Common myeloid progenitor, CD34-positive (primary cell): ENCODE measurements around the gene RAB22A.
A peak's percentile ranks its signal among the peaks of the same experiment; 100 is the strongest.
"Not testable (repeated sequence)": the region's sequence is repeated elsewhere in the genome, so short reads cannot be mapped to it uniquely, and the experiment has no call there.

Experiments used
- CTCF ChIA-PET: fragments of 350-600 bp; sonication (Branson Sonifier 250); formaldehyde crosslinking; loops from one replicate; lab custom pipeline; 2021; ENCODE audit warnings: antibody characterized with exemption; lab: Charles Lee
- POLR2A ChIA-PET: fragments of 350-600 bp; sonication (Branson Sonifier 250); formaldehyde crosslinking; loops from one replicate; lab custom pipeline; 2021; ENCODE audit warnings: antibody characterized with exemption; lab: Charles Lee
- DNase-seq, 3 donors: peaks; one replicate each; pipeline versions ENCODE4 v3.0.0 to v3.0.0-alpha.2; 2013
- H3K27ac ChIP-seq, 2 experiments: 1 replicate in 1 of 2; 2 replicates in 1 of 2; pipeline ENCODE4 v1.7.0; 2013; ENCODE audit warnings: inconsistent platforms in 2 of 2, low read length in 2 of 2, mild to moderate bottlenecking in 2 of 2, low read depth in 1 of 2, moderate library complexity in 1 of 2; ENCODE audit not compliant: severe bottlenecking in 2 of 2, insufficient read depth in 1 of 2, poor library complexity in 1 of 2
- H3K27me3 ChIP-seq, 5 experiments: replicated peaks in 2 of 5; 1 replicate in 3 of 5; 2 replicates in 2 of 5; pipeline versions ENCODE4 v1.6.1 to v1.7.0; 2013; ENCODE audit warnings: low read length in 4 of 5, mild to moderate bottlenecking in 2 of 5, moderate library complexity in 2 of 5, inconsistent platforms in 1 of 5; ENCODE audit not compliant: insufficient read depth in 5 of 5, control insufficient read depth in 4 of 5
- H3K36me3 ChIP-seq, 4 experiments: 1 replicate in 2 of 4; 2 replicates in 2 of 4; pipeline versions ENCODE4 v1.6.1 to v1.7.0; 2013; ENCODE audit warnings: low read length in 3 of 4, control low read depth in 1 of 4, mild to moderate bottlenecking in 1 of 4; ENCODE audit not compliant: control insufficient read depth in 4 of 4, insufficient read depth in 4 of 4
- H3K4me1 ChIP-seq, 4 experiments: 1 replicate in 3 of 4; 2 replicates in 1 of 4; pipeline versions ENCODE4 v1.6.1 to v1.7.1; 2013; ENCODE audit warnings: low read length in 3 of 4, mild to moderate bottlenecking in 3 of 4, control low read depth in 1 of 4, inconsistent platforms in 1 of 4, moderate library complexity in 1 of 4; ENCODE audit not compliant: control insufficient read depth in 4 of 4, insufficient read depth in 4 of 4; ENCODE audit errors: control extremely low read depth in 1 of 4
- H3K4me3 ChIP-seq, 7 experiments: 1 replicate in 4 of 7; 2 replicates in 3 of 7; pipeline versions ENCODE4 v1.5.1 to v1.7.0; 2013; ENCODE audit warnings: mild to moderate bottlenecking in 7 of 7, low read length in 6 of 7, moderate library complexity in 6 of 7, inconsistent platforms in 2 of 7, low read depth in 2 of 7, control low read depth in 1 of 7; ENCODE audit not compliant: insufficient read depth in 4 of 7, control insufficient read depth in 1 of 7; ENCODE audit errors: extremely low read depth in 1 of 7
- H3K9me3 ChIP-seq, 5 experiments: 1 replicate in 4 of 5; 2 replicates in 1 of 5; pipeline versions ENCODE4 v1.6.1 to v1.7.1; 2013; ENCODE audit warnings: low read length in 4 of 5, mild to moderate bottlenecking in 2 of 5, inconsistent platforms in 1 of 5, low read depth in 1 of 5, moderate library complexity in 1 of 5; ENCODE audit not compliant: control insufficient read depth in 4 of 5, insufficient read depth in 2 of 5; ENCODE audit errors: control extremely low read depth in 1 of 5
- WGBS: methylation state at CpG from one replicate; pipeline ENCODE4 v1.1.5; 2013; ENCODE audit not compliant: insufficient coverage; 5-methylcytosine and 5-hydroxymethylcytosine counted together

RAB22A gene

GRCh38 chr20:58414216-58414615 lies 104.7 kb downstream of the RAB22A start:
- H3K9me3 ChIP-seq, H3K4me1 ChIP-seq, H3K27me3 ChIP-seq, H3K27ac ChIP-seq, H3K4me3 ChIP-seq, POLR2A ChIA-PET, CTCF ChIA-PET, DNase-seq: not testable (repeated sequence)
- 98% methylated on average over 11 of the region's 35 CpGs for WGBS
- peaks cover 0 to 14% (median 7%) of the 10 kb centered on the region in 4 experiments for H3K36me3 ChIP-seq

GRCh38 chr20:58414786-58415185 lies 105.3 kb downstream of the RAB22A start:
- H3K4me1 ChIP-seq, DNase-seq, H3K4me3 ChIP-seq, H3K27me3 ChIP-seq, CTCF ChIA-PET, H3K27ac ChIP-seq, POLR2A ChIA-PET, H3K9me3 ChIP-seq: not testable (repeated sequence)
- H3K36me3 ChIP-seq = peaks cover 0 to 19% (median 10%) of the 10 kb centered on the region in 4 experiments
- WGBS = 95% methylated on average over 10 of the region's 26 CpGs

- no peak for DNase-seq
- H3K27me3 ChIP-seq = no peaks in the 10 kb centered on the region
- H3K36me3 ChIP-seq = peaks cover 0 to 27% (median 16%) of the 10 kb centered on the region in 4 experiments
- ChIA-PET POLR2A (no interaction called here), CTCF (interaction anchor here (1.0 kb wide), 1 partner anchor 178 kb away, joined by 3 read pairs; no protein-coding TSS in a partner anchor)
- H3K9me3 ChIP-seq = no peaks in the 10 kb centered on the region
- H3K4me1 ChIP-seq = no peaks in the 10 kb centered on the region
- H3K27ac ChIP-seq = no peak overlapping the region
- H3K4me3 ChIP-seq = no peak overlapping the region
- no CpG with 5 or more reads among the region's 1 CpG for WGBS
These were observed 106.5 kb downstream of the RAB22A start for GRCh38 chr20:58416057-58416456.

GRCh38 chr20:58416835-58417234 lies 107.3 kb downstream of the RAB22A start:
- H3K9me3 ChIP-seq = no peaks in the 10 kb centered on the region
- H3K27ac ChIP-seq = no peak overlapping the region
- H3K4me3 ChIP-seq = no peak overlapping the region
- DNase-seq = peak in 1 of 3 donors; percentile 7
- CTCF ChIA-PET = interaction anchor here (1.0 kb wide), 1 partner anchor 179 kb away, joined by 3 read pairs; no protein-coding TSS in a partner anchor
- peaks cover 0 to 31% (median 17%) of the 10 kb centered on the region in 4 experiments for H3K36me3 ChIP-seq
- H3K27me3 ChIP-seq = no peaks in the 10 kb centered on the region
- POLR2A ChIA-PET = no interaction called here
- 92% methylated on average over 2 of the region's 2 CpGs for WGBS
- H3K4me1 ChIP-seq = no peaks in the 10 kb centered on the region
